CD4-positive, alpha-beta T cell (primary cell): Measurements from ENCODE around the gene CCL4L2. TPM values are rescaled to one million over a fixed set of nuclear protein-coding genes. Genes with fewer than 3 reads are reported as not detected.
"Not testable (repeated sequence)": the region's sequence is repeated elsewhere in the genome, so short reads cannot be mapped to it uniquely, and the experiment has no call there.

ENCODE experiments used
- ATAC-seq: fragments of 200-7000 bp; cut with Tn5 transposase; one replicate; pipeline ENCODE4 v1.10.0; 2022; ENCODE audit warnings: mild to moderate bottlenecking; ENCODE audit not compliant: poor library complexity
- CTCF ChIA-PET: fragments of 350-600 bp; sonication (Branson Sonifier 250); formaldehyde crosslinking; loops from one replicate; lab custom pipeline; 2021; ENCODE audit warnings: antibody characterized with exemption, inconsistent platforms; lab: Charles Lee
- POLR2A ChIA-PET: fragments of 350-600 bp; sonication (Branson Sonifier 250); formaldehyde crosslinking; loops from one replicate; lab custom pipeline; 2021; ENCODE audit warnings: antibody characterized with exemption, inconsistent platforms; lab: Charles Lee
- DNase-seq, 14 experiments: peaks; one replicate each; pipeline ENCODE4 v3.0.0-alpha.2; 2013 to 2020; ENCODE audit warnings: mixed read lengths in 2 of 14
- H3K27ac ChIP-seq, 2 donors: one replicate each; pipeline versions ENCODE4 v1.5.1 to v1.7.0; 2013; ENCODE audit warnings: low read length in 2 of 2, low read depth in 1 of 2, mild to moderate bottlenecking in 1 of 2
- H3K27me3 ChIP-seq, 2 experiments: 1 replicate in 1 of 2; 2 replicates in 1 of 2; pipeline versions ENCODE4 v1.6.1 to v1.7.0; 2013; ENCODE audit warnings: low read length in 2 of 2, control low read depth in 1 of 2, mild to moderate bottlenecking in 1 of 2, moderate library complexity in 1 of 2; ENCODE audit not compliant: insufficient read depth in 2 of 2, control insufficient read depth in 1 of 2
- H3K36me3 ChIP-seq: one replicate; pipeline ENCODE4 v1.6.1; 2013; ENCODE audit warnings: low read length, control low read depth; ENCODE audit not compliant: insufficient read depth
- H3K4me1 ChIP-seq: one replicate; pipeline ENCODE4 v1.6.1; 2013; ENCODE audit warnings: low read length, control low read depth; ENCODE audit not compliant: insufficient read depth
- H3K4me3 ChIP-seq: one replicate; pipeline ENCODE4 v1.5.1; 2013; ENCODE audit warnings: mild to moderate bottlenecking, low read length, moderate library complexity
- H3K9me3 ChIP-seq, 2 experiments: 1 replicate in 1 of 2; 2 replicates in 1 of 2; pipeline versions ENCODE4 v1.6.1 to v1.7.0; 2013; ENCODE audit warnings: low read length in 2 of 2, mild to moderate bottlenecking in 2 of 2, control low read depth in 1 of 2, moderate library complexity in 1 of 2; ENCODE audit not compliant: control insufficient read depth in 1 of 2, insufficient read depth in 1 of 2
- H3K27ac Mint-ChIP-seq: one replicate; pipeline ENCODE4 v1.8.0; 2020; ENCODE audit warnings: mixed read lengths
- H3K27me3 Mint-ChIP-seq: one replicate; pipeline ENCODE4 v1.8.0; 2021; ENCODE audit warnings: mixed read lengths
- H3K36me3 Mint-ChIP-seq: one replicate; pipeline ENCODE4 v1.8.0; 2021; ENCODE audit warnings: low read depth, mixed read lengths
- H3K4me1 Mint-ChIP-seq: one replicate; pipeline ENCODE4 v1.8.0; 2021; ENCODE audit warnings: low read depth, mixed read lengths
- H3K4me3 Mint-ChIP-seq: one replicate; pipeline ENCODE4 v1.8.0; 2020; ENCODE audit warnings: mild to moderate bottlenecking, mixed read lengths
- H3K9me3 Mint-ChIP-seq: one replicate; pipeline ENCODE4 v1.8.0; 2020; ENCODE audit warnings: mixed read lengths
- intact Hi-C, 2 experiments: fragments of 100-400 bp; cut with DNase I in 1 of 2; cut with micrococcal nuclease in 1 of 2; formaldehyde crosslinking; loops; one replicate each; pipeline versions ENCODE4 v1.15.1 to v1.9.0; 2023 to 2025; cut with DNase I, micrococcal nuclease
- total RNA-seq, 174 experiments: library from RNA in 2 of 174; stranded (reverse) in 2 of 174; gene quantifications; one replicate each; pipeline ENCODE4 v1.2.3 and lab custom pipeline; 2021 to 2026
- TF ChIP-seq, protein P1 (sequence below): fragments of 200-600 bp; IDR thresholded peaks from one replicate; pipeline ENCODE4 v1.8.0; 2022; ENCODE audit warnings: antibody characterized with exemption, mild to moderate bottlenecking

Gene CCL4L2
- total RNA-seq, 2 experiments from 2014 or later = 0.25 TPM; not detected in 1

DNA sequence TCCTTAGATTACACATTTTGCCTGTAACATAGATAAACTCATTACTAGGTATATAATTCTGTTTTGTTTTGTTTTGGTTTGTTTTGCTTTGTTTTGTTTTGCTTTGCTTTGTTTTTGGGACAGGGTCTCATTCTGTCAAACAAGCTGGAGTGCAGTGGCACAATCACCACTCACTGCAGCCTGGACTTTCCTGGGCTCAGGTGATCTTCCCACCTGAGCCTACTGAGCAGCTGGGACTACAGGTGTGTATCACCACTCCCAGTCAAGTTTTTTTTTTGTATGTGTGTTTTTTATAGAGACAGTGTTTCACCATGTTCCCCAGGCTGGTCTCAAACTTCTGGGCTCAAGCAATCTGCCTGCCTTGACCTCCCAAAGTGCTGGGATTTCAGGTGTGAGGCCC, 1.3 kb upstream of the CCL4L2 start:
- Histone ChIP-seq H3K36me3 (no peaks in the 10 kb centered on the region), H3K4me3 (no peak overlapping the region), H3K9me3 (no peaks in the 10 kb centered on the region), H3K27me3 (peaks cover 7 to 8% of the 10 kb centered on the region in 2 experiments), H3K27ac (no peak overlapping the region), H3K4me1 (no peaks in the 10 kb centered on the region)
- Mint-ChIP-seq H3K4me3 (no peak overlapping the region), H3K9me3 (no peaks in the 10 kb centered on the region), H3K36me3 (no peaks in the 10 kb centered on the region), H3K27ac (no peak overlapping the region), H3K27me3 (peaks cover 15% of the 10 kb centered on the region), H3K4me1 (no peaks in the 10 kb centered on the region)
- intact Hi-C loops = no loop called here
- DNase-seq (no peak), ATAC-seq (no peak)
- ChIA-PET CTCF (no interaction called here), POLR2A (no interaction called here)
- TF ChIP-seq, protein P1, sequence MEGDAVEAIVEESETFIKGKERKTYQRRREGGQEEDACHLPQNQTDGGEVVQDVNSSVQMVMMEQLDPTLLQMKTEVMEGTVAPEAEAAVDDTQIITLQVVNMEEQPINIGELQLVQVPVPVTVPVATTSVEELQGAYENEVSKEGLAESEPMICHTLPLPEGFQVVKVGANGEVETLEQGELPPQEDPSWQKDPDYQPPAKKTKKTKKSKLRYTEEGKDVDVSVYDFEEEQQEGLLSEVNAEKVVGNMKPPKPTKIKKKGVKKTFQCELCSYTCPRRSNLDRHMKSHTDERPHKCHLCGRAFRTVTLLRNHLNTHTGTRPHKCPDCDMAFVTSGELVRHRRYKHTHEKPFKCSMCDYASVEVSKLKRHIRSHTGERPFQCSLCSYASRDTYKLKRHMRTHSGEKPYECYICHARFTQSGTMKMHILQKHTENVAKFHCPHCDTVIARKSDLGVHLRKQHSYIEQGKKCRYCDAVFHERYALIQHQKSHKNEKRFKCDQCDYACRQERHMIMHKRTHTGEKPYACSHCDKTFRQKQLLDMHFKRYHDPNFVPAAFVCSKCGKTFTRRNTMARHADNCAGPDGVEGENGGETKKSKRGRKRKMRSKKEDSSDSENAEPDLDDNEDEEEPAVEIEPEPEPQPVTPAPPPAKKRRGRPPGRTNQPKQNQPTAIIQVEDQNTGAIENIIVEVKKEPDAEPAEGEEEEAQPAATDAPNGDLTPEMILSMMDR = no peak

DNA sequence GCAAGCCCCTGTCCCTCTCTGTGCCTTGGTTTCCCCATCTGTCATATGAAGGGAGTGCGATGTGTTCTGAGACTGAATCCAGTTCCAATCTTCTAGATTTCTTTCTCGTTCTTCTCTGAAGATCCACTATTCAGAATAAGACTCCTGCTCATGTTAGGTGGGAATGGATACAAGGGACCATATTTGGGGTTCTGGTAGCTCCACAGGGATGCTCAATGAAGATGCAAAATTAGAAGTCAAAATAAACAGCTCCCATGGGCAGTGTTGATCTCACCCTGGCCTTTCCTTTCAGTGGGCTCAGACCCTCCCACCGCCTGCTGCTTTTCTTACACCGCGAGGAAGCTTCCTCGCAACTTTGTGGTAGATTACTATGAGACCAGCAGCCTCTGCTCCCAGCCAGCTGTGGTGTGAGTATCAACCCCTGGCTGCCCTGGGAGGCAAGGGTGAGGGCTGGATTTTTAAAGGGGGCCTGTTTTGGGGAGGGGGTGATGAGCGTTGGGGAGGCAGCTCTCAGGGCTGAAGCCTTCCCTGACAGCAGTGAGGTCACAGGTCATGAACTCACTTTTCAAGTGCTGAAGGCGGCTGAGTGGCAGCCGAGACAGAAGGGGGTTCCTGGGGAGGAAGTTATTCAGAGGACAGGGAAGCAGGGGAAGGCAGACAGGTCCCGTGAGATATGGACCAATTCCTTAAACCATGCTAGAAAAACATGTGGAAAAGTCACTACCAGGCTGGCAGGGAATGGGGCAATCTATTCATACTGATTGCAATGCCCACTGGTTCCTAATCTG, 815 bp downstream of the CCL4L2 start:
- H3K4me3 Mint-ChIP-seq, intact Hi-C loops, CTCF ChIA-PET, H3K4me1 ChIP-seq, H3K4me1 Mint-ChIP-seq, POLR2A ChIA-PET, H3K4me3 ChIP-seq, H3K27ac ChIP-seq, H3K36me3 Mint-ChIP-seq, H3K27me3 ChIP-seq, H3K9me3 ChIP-seq, H3K9me3 Mint-ChIP-seq, H3K27ac Mint-ChIP-seq, ATAC-seq, H3K36me3 ChIP-seq: not testable (repeated sequence)
- peaks cover 19% of the 10 kb centered on the region for H3K27me3 Mint-ChIP-seq
- DNase-seq = peak in 2 of 14 experiments; percentile 49 to 66

DNA sequence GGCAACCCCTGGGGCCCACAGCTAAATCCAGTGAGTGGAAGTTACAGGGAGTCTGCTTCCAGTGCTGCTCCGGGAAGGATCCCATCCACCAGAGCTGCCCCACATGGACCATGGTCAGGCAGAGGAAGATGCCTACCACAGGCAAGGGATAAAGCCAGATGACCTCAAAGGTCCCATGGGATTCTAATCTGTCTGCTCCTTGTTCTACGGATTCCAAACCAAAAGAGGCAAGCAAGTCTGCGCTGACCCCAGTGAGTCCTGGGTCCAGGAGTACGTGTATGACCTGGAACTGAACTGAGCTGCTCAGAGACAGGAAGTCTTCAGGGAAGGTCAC, 1.4 kb downstream of the CCL4L2 start:
- CTCF ChIA-PET = no interaction called here

More for the DNA sequence above, 1.4 kb downstream of the CCL4L2 start:
- Mint-ChIP-seq H3K4me3 (no peak overlapping the region), H3K9me3 (no peaks in the 10 kb centered on the region), H3K36me3 (no peaks in the 10 kb centered on the region), H3K27ac (no peak overlapping the region), H3K4me1 (no peaks in the 10 kb centered on the region), H3K27me3 (peaks cover 19% of the 10 kb centered on the region)
- Histone ChIP-seq H3K27me3 (peaks cover 7 to 8% of the 10 kb centered on the region in 2 experiments), H3K4me1 (no peaks in the 10 kb centered on the region), H3K36me3 (no peaks in the 10 kb centered on the region), H3K9me3 (no peaks in the 10 kb centered on the region), H3K4me3 (no peak overlapping the region), H3K27ac (no peak overlapping the region)
- POLR2A ChIA-PET = no interaction called here
- DNase-seq = no peak
- TF ChIP-seq, protein P1 = no peak
- ATAC-seq = no peak
- intact Hi-C loops = no loop called here
